H1 (cell line): ENCODE data around the gene PPP1CA. TPM values are rescaled to one million over a fixed set of nuclear protein-coding genes. Genes with fewer than 3 reads are reported as not detected.
A peak's percentile ranks its signal among the peaks of the same experiment; 100 is the strongest.

ENCODE experiments used
- CHD1 ChIP-seq: IDR thresholded peaks from 2 replicates; pipeline ENCODE4 v1.6.1; 2012; ENCODE audit warnings: low read depth, low read length, improper control_type of control experiment
- CHD7 ChIP-seq: fragments of 300-600 bp; sonication (generic); IDR thresholded peaks from 2 replicates; pipeline ENCODE4 v1.7.1; 2012; ENCODE audit warnings: low read length, moderate library complexity, mild to moderate bottlenecking, inconsistent platforms; ENCODE audit not compliant: insufficient replicate concordance
- E2F6 ChIP-seq: IDR thresholded peaks from 2 replicates; pipeline ENCODE4 v1.6.1; 2012; ENCODE audit warnings: inconsistent platforms
- JUND ChIP-seq: IDR thresholded peaks from 2 replicates; pipeline ENCODE4 v1.6.1; 2011; ENCODE audit warnings: mild to moderate bottlenecking, improper control_type of control experiment, low read length
- KDM4A ChIP-seq: IDR thresholded peaks from one replicate; pipeline ENCODE4 v1.7.1; 2012; ENCODE audit warnings: low read depth, mild to moderate bottlenecking, moderate library complexity, low read length, inconsistent platforms; ENCODE audit not compliant: severe bottlenecking
- NANOG ChIP-seq: IDR thresholded peaks from 2 replicates; pipeline ENCODE4 v1.6.1; 2011; ENCODE audit warnings: low read length, low read depth, mild to moderate bottlenecking, inconsistent platforms; ENCODE audit not compliant: insufficient read depth, poor library complexity, severe bottlenecking
- SAP30 ChIP-seq: fragments of 300-600 bp; sonication (generic); IDR thresholded peaks from 2 replicates; pipeline ENCODE4 v1.7.1; 2012; ENCODE audit warnings: low read length, moderate library complexity, mild to moderate bottlenecking, inconsistent platforms; ENCODE audit not compliant: insufficient read depth, insufficient replicate concordance
- TCF12 ChIP-seq: IDR thresholded peaks from 2 replicates; pipeline ENCODE4 v1.6.1; 2011; ENCODE audit warnings: low read depth, mild to moderate bottlenecking, low read length
- polyA plus RNA-seq, 7 experiments: library from polyadenylated mRNA; depleted of rRNA in 3 of 7; stranded (reverse) in 5 of 7; unstranded in 2 of 7; fragments of >200 nt in 5 of 7; fragments of 200-250 nt in 2 of 7; gene quantifications; 1 replicate in 5 of 7; 2 replicates in 1 of 7; 4 replicates in 1 of 7; pipeline versions ENCODE4 v1.2.1 to v1.2.3, GENCODE V29; 2011 to 2013; ENCODE audit warnings: missing spikeins in 2 of 7, mixed read lengths in 2 of 7
- total RNA-seq: library from RNA; stranded (reverse); fragmentation: NEBNext Ultra II Directional; extraction: Animal tissue kit (Norgen Biotek cat#: 25700); gene quantifications from 2 replicates; pipeline ENCODE4 v1.2.1, GENCODE V29; 2021

PPP1CA gene
- total and polyA plus RNA-seq, 2 of the 8 experiments (the other 6 are each of a cell fraction or from before 2014, with no cell fraction given) = 198 to 359 TPM

- no peak for TF ChIP-seq CHD7
- TF ChIP-seq E2F6 = no peak
- TF ChIP-seq KDM4A = no peak
- no peak for TF ChIP-seq JUND
- TF ChIP-seq NANOG = no peak
- no peak for TF ChIP-seq SAP30
- peak; percentile 89; the same call in 1 of the 2 replicates for TF ChIP-seq TCF12
- no peak for TF ChIP-seq CHD1
Observed at GRCh38 chr11:67436459-67437081, 34.9 kb upstream of the PPP1CA start (continued).
